GM23338 (cell line): ENCODE data around the gene MRO.

Experiments
- EZH2 ChIP-seq: fragments of 200-600 bp; sonication (generic); IDR thresholded peaks from one replicate; pipeline ENCODE4 v1.8.0; 2017; ENCODE audit warnings: antibody characterized with exemption, mild to moderate bottlenecking, low read depth; ENCODE audit not compliant: unreplicated experiment
- EZH2phosphoT487 ChIP-seq: fragments of 200-600 bp; sonication (generic); IDR thresholded peaks from one replicate; pipeline ENCODE4 v1.8.1; 2018; ENCODE audit warnings: antibody characterized with exemption; ENCODE audit not compliant: unreplicated experiment
- NANOG ChIP-seq: IDR thresholded peaks from 2 replicates; pipeline ENCODE4 v1.6.1; 2016; ENCODE audit warnings: antibody characterized with exemption, borderline replicate concordance
- TF ChIP-seq, protein P1 (sequence below), 2 experiments: fragments of 200-600 bp in 1 of 2; sonication (generic) in 1 of 2; conservative IDR thresholded peaks; 2 replicates each; pipeline versions ENCODE4 v1.5.1 to v1.6.1; 2016 to 2017; ENCODE audit warnings: antibody characterized with exemption in 2 of 2, low read depth in 2 of 2, mild to moderate bottlenecking in 2 of 2, moderate library complexity in 1 of 2

GRCh38 chr18:50826027-50826426 is 6.2 kb upstream of the MRO start:
- TF ChIP-seq, protein P1, sequence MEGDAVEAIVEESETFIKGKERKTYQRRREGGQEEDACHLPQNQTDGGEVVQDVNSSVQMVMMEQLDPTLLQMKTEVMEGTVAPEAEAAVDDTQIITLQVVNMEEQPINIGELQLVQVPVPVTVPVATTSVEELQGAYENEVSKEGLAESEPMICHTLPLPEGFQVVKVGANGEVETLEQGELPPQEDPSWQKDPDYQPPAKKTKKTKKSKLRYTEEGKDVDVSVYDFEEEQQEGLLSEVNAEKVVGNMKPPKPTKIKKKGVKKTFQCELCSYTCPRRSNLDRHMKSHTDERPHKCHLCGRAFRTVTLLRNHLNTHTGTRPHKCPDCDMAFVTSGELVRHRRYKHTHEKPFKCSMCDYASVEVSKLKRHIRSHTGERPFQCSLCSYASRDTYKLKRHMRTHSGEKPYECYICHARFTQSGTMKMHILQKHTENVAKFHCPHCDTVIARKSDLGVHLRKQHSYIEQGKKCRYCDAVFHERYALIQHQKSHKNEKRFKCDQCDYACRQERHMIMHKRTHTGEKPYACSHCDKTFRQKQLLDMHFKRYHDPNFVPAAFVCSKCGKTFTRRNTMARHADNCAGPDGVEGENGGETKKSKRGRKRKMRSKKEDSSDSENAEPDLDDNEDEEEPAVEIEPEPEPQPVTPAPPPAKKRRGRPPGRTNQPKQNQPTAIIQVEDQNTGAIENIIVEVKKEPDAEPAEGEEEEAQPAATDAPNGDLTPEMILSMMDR (conservative IDR thresholded peaks at IDR 0.05; ENCODE audit: low read depth in 2 of 2), result no peak
- TF ChIP-seq NANOG (no peak), EZH2 (no peak), EZH2phosphoT487 (no peak)
